SK-N-SH (cell line): ENCODE data around the gene C16orf92. TPM values are rescaled to one million over a fixed set of nuclear protein-coding genes. Genes with fewer than 3 reads are reported as not detected.

Source experiments
- CTCF ChIA-PET: fragments of 300-600, 350-600 bp; formaldehyde crosslinking; extraction: SDS; loops from one replicate; lab custom pipeline; 2021; lab: Yijun Ruan, JAX
- POLR2A ChIA-PET: fragments of 350-600 bp; sonication (Branson Sonifier 250); formaldehyde crosslinking; extraction: SDS; loops from one replicate; lab custom pipeline; 2020; ENCODE audit warnings: antibody characterized with exemption, inconsistent platforms; lab: Yijun Ruan, JAX
- DNase-seq: peaks from one replicate; pipeline ENCODE4 v3.0.0; 2012
- H2AFZ ChIP-seq: fragments of 200-600 bp; sonication (generic); 2 replicates; pipeline ENCODE4 v1.8.1; 2016; ENCODE audit warnings: antibody characterized with exemption, mild to moderate bottlenecking, low read depth
- H3F3A ChIP-seq: fragments of 200-600 bp; sonication (generic); replicated peaks from 2 replicates; pipeline ENCODE3; 2016; ENCODE audit warnings: antibody characterized with exemption, mild to moderate bottlenecking; ENCODE audit not compliant: insufficient read depth
- H3K27ac ChIP-seq, 2 experiments: fragments of 200-500 bp in 1 of 2; fragments of 200-600 bp in 1 of 2; sonication (Bioruptor generic) in 1 of 2; sonication (generic), shearing (Covaris generic) in 1 of 2; 2 replicates each; pipeline versions ENCODE4 v1.5.1 to v1.6.1; 2014 to 2016; ENCODE audit warnings: low read depth in 2 of 2, inconsistent platforms in 1 of 2, low read length in 1 of 2, mild to moderate bottlenecking in 1 of 2, mixed read lengths in 1 of 2
- H3K27me3 ChIP-seq: fragments of 200-600 bp; sonication (generic), shearing (Covaris generic); 2 replicates; pipeline ENCODE4 v1.6.1; 2016; ENCODE audit warnings: mixed run types; ENCODE audit not compliant: insufficient read depth
- H3K36me3 ChIP-seq, 2 experiments: fragments of 200-500 bp in 1 of 2; fragments of 200-600 bp in 1 of 2; sonication (Bioruptor generic) in 1 of 2; sonication (generic) in 1 of 2; replicated peaks in 1 of 2; 2 replicates each; pipeline versions ENCODE3 to v1.5.1; 2014 to 2016; ENCODE audit warnings: low read length in 1 of 2, mild to moderate bottlenecking in 1 of 2; ENCODE audit not compliant: insufficient read depth in 2 of 2, control insufficient read depth in 1 of 2
- H3K4me1 ChIP-seq, 2 experiments: fragments of 200-500 bp in 1 of 2; fragments of 200-600 bp in 1 of 2; sonication (Bioruptor generic) in 1 of 2; sonication (generic), shearing (Covaris generic) in 1 of 2; 2 replicates each; pipeline versions ENCODE4 v1.5.1 to v1.6.1; 2014 to 2016; ENCODE audit warnings: low read depth in 1 of 2, low read length in 1 of 2, mixed run types in 1 of 2; ENCODE audit not compliant: insufficient read depth in 2 of 2, control insufficient read depth in 1 of 2
- H3K4me2 ChIP-seq: fragments of 200-600 bp; sonication (generic), shearing (Covaris generic); 2 replicates; pipeline ENCODE4 v1.6.1; 2017; ENCODE audit warnings: mixed run types
- H3K4me3 ChIP-seq, 2 experiments: fragments of 200-500 bp in 1 of 2; fragments of 200-600 bp in 1 of 2; sonication (Bioruptor generic) in 1 of 2; sonication (generic), shearing (Covaris generic) in 1 of 2; 2 replicates each; pipeline versions ENCODE4 v1.5.1 to v1.8.1; 2014 to 2016; ENCODE audit warnings: low read depth in 2 of 2, inconsistent platforms in 1 of 2, low read length in 1 of 2, mild to moderate bottlenecking in 1 of 2, mixed read lengths in 1 of 2, moderate library complexity in 1 of 2
- H3K79me2 ChIP-seq: fragments of 200-600 bp; sonication (generic); 2 replicates; pipeline ENCODE4 v1.8.1; 2017; ENCODE audit warnings: mild to moderate bottlenecking; ENCODE audit not compliant: insufficient read depth
- H3K9ac ChIP-seq: fragments of 200-600 bp; sonication (generic); 2 replicates; pipeline ENCODE4 v1.6.1; 2017; ENCODE audit warnings: mixed run types
- H3K9me2 ChIP-seq: fragments of 200-600 bp; sonication (generic); 2 replicates; pipeline ENCODE4 v1.6.1; 2017; ENCODE audit warnings: mixed run types
- H3K9me3 ChIP-seq: fragments of 200-600 bp; sonication (generic); 2 replicates; pipeline ENCODE4 v1.6.1; 2017; ENCODE audit warnings: mixed run types, mild to moderate bottlenecking, moderate library complexity
- H4K20me1 ChIP-seq: fragments of 200-600 bp; sonication (generic); 2 replicates; pipeline ENCODE4 v1.6.1; 2017; ENCODE audit warnings: mild to moderate bottlenecking, mixed run types; ENCODE audit not compliant: insufficient read depth
- ELF1 ChIP-seq: IDR thresholded peaks from 2 replicates; pipeline ENCODE4 v1.4.0; 2012
- GATA2 ChIP-seq: sonication (generic); formaldehyde crosslinking; IDR thresholded peaks from 2 replicates; pipeline ENCODE4 v1.5.0; 2020; ENCODE audit warnings: mild to moderate bottlenecking, missing genetic modification reagents
- MEF2A ChIP-seq: IDR thresholded peaks from 2 replicates; pipeline ENCODE4 v1.4.0; 2012; ENCODE audit warnings: low read depth, borderline replicate concordance
- NRF1 ChIP-seq: IDR thresholded peaks from 2 replicates; pipeline ENCODE4 v1.6.1; 2012; ENCODE audit warnings: low read depth, mild to moderate bottlenecking, low read length
- PBX3 ChIP-seq: IDR thresholded peaks from 2 replicates; pipeline ENCODE4; 2012
- RXRA ChIP-seq: IDR thresholded peaks from 2 replicates; pipeline ENCODE4 v1.4.0; 2012; ENCODE audit warnings: low read depth, mild to moderate bottlenecking, borderline replicate concordance
- SIN3A ChIP-seq: IDR thresholded peaks from 2 replicates; pipeline ENCODE4 v1.6.1; 2012; ENCODE audit warnings: low read depth, mild to moderate bottlenecking, low read length, moderate library complexity, borderline replicate concordance
- SMC3 ChIP-seq: IDR thresholded peaks from 2 replicates; pipeline ENCODE4 v1.6.1; 2012; ENCODE audit warnings: low read depth, low read length, improper control_type of control experiment
- TEAD4 ChIP-seq: IDR thresholded peaks from 2 replicates; pipeline ENCODE4 v1.4.0; 2012; ENCODE audit warnings: mild to moderate bottlenecking, borderline replicate concordance; ENCODE audit not compliant: insufficient read depth
- ZBTB33 ChIP-seq: IDR thresholded peaks from 2 replicates; pipeline ENCODE4 v1.4.0; 2012; ENCODE audit warnings: low read depth, borderline replicate concordance
- WGBS: methylation state at CpG from one replicate; pipeline ENCODE4 v1.1.6; 2017; ENCODE audit warnings: low lambda C conversion rate; 5-methylcytosine and 5-hydroxymethylcytosine counted together
- polyA plus RNA-seq, 3 experiments: library from polyadenylated mRNA; depleted of rRNA; stranded (reverse); fragments of >200 nt; gene quantifications; 2 replicates each; pipeline ENCODE4 v1.2.3, GENCODE V29; 2012
- TF ChIP-seq, protein P1 (sequence below): IDR thresholded peaks from 2 replicates; pipeline ENCODE4 v1.4.0; 2012; ENCODE audit warnings: low read depth
- TF ChIP-seq, protein P2 (sequence below): fragments of 150-350 bp; IDR thresholded peaks from 2 replicates; pipeline ENCODE4 v1.6.1; 2017; ENCODE audit warnings: antibody characterized with exemption, low read length, low read depth, borderline replicate concordance

The C16orf92 gene
- polyA plus RNA-seq, 1 of the 3 experiments (the other 2 are of a cell fraction), result not detected

DNA sequence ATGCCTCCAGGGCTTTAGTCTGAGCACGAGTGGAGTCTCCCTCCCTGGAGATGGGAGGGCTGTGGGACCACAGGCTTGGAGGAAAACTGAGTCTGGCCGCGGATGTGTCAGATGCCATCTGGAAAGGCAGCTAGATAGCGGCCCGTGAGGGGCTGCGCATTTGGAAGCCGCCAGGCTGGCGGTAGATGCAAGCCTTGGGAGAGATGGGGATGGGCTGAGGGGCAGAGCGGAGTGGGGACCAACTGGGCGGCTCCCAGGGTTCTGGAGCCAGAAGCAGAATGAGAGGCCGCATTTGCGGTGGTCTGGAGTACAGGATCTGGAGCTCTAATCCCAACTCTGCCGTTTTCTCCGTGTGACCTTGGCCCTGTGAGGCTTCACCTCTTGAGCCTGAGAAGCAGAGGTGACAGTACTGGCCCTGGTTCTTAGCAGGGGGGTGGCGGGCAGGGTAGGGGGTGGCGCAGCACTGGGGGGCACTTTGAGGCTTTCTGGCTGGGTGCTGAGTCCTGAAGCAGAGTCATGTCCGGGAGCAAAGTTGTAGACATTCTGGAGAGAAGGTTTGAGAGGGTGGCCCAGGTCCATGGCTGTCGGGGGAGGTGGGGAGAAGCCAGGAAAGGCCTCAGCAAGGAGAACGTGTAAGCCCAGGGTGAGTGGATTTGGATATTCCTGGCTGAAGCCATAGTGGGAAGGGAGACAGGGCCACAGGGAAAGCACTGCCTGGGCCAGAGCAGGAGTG lies 20.2 kb upstream of the C16orf92 start:
- DNase-seq, result no peak
- ChIA-PET POLR2A (no interaction called here), CTCF (interaction anchor here (0.9 to 1.3 kb wide), 4 partner anchors 18 to 117 kb away, joined by 3 to 4 read pairs (median 3); partner anchors contain the start of gene TLCD3B)
- H3K9me3 ChIP-seq, result no peaks in the 10 kb centered on the region
- no peak overlapping the region for H3K4me2 ChIP-seq
- no peaks in the 10 kb centered on the region for H3K9me2 ChIP-seq
- no peaks in the 10 kb centered on the region for H3K4me1 ChIP-seq
- H3F3A ChIP-seq, result no peaks in the 10 kb centered on the region
- peaks cover 5 to 16% of the 10 kb centered on the region in 2 experiments for H3K36me3 ChIP-seq
- H3K27me3 ChIP-seq, result no peaks in the 10 kb centered on the region
- no peak overlapping the region for H3K9ac ChIP-seq
- no peak overlapping the region for H3K27ac ChIP-seq
- no peaks in the 10 kb centered on the region for H4K20me1 ChIP-seq
- no peak overlapping the region for H2AFZ ChIP-seq
- 85% methylated on average over 19 of the region's 19 CpGs for WGBS
- TF ChIP-seq NRF1 (no peak), RXRA (no peak), GATA2 (CRISPR knock-in tag) (no peak), SIN3A (no peak), SMC3 (no peak), PBX3 (no peak), ZBTB33 (no peak), MEF2A (no peak), TEAD4 (no peak), ELF1 (no peak)
- TF ChIP-seq, protein P1, sequence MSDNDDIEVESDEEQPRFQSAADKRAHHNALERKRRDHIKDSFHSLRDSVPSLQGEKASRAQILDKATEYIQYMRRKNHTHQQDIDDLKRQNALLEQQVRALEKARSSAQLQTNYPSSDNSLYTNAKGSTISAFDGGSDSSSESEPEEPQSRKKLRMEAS, result no peak
- TF ChIP-seq, protein P2, sequence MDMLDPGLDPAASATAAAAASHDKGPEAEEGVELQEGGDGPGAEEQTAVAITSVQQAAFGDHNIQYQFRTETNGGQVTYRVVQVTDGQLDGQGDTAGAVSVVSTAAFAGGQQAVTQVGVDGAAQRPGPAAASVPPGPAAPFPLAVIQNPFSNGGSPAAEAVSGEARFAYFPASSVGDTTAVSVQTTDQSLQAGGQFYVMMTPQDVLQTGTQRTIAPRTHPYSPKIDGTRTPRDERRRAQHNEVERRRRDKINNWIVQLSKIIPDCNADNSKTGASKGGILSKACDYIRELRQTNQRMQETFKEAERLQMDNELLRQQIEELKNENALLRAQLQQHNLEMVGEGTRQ, result no peak
- H3K4me3 ChIP-seq, result no peak overlapping the region
- peaks cover 2% of the 10 kb centered on the region; the same call in 1 of the 2 replicates for H3K79me2 ChIP-seq
